Esophagus squamous epithelium (tissue), 5 donors: Measurements from ENCODE around the gene COL9A2. TPM values are rescaled to one million over a fixed set of nuclear protein-coding genes. Genes with fewer than 3 reads are reported as not detected.

Experiments used
- DNase-seq: peaks from one replicate; lab custom pipeline; 2025; lab: John Stamatoyannopoulos, UW
- H3K27ac ChIP-seq, 4 donors: fragments of 200-600 bp; sonication (generic); one replicate each; pipeline ENCODE4 v1.5.1; 2016 to 2019; ENCODE audit warnings: mild to moderate bottlenecking in 1 of 4
- H3K27me3 ChIP-seq, 4 donors: fragments of 200-600 bp; sonication (generic); 1 replicate in 3 of 4; 2 replicates in 1 of 4; pipeline versions ENCODE4 v1.5.1 to v1.6.0; 2017 to 2021; ENCODE audit warnings: antibody characterized with exemption in 1 of 4
- H3K36me3 ChIP-seq, 3 donors: fragments of 200-600 bp; sonication (generic); one replicate each; pipeline ENCODE4 v1.5.1; 2016 to 2019
- H3K4me1 ChIP-seq, 3 donors: fragments of 200-600 bp; sonication (generic); one replicate each; pipeline ENCODE4 v1.5.1; 2017 to 2019
- H3K4me3 ChIP-seq, 4 donors: fragments of 200-600 bp; sonication (generic); 1 replicate in 3 of 4; 2 replicates in 1 of 4; pipeline ENCODE4 v1.5.1; 2016 to 2019; ENCODE audit warnings: mild to moderate bottlenecking in 2 of 4, moderate library complexity in 1 of 4
- H3K9me3 ChIP-seq, 3 donors: fragments of 200-600 bp; sonication (generic); one replicate each; pipeline ENCODE4 v1.5.1; 2016 to 2019
- POLR2A ChIP-seq, 4 donors: fragments of 450-650 bp; IDR thresholded peaks; one replicate each; pipeline ENCODE4 v1.6.1; 2017; ENCODE audit warnings: antibody characterized with exemption in 4 of 4, mild to moderate bottlenecking in 4 of 4, moderate library complexity in 3 of 4
- WGBS, 2 donors: methylation state at CpG; one replicate each; pipeline ENCODE4 v1.1.5; 2018; 5-methylcytosine and 5-hydroxymethylcytosine counted together
- intact Hi-C: fragments of 100-400 bp; cut with DNase I; formaldehyde crosslinking; loops from one replicate; pipeline ENCODE4 v1.15.0; 2022
- total RNA-seq, 4 donors: library from RNA; depleted of rRNA; stranded (reverse); fragments of >200 nt; gene quantifications; one replicate each; pipeline ENCODE4 v1.1.0, GENCODE V29; 2016
- TF ChIP-seq, protein P1 (sequence below), 6 experiments: fragments of 450-650 bp in 4 of 6; fragments of 200-600 bp in 2 of 6; sonication (generic) in 2 of 6; IDR thresholded peaks; one replicate each; pipeline ENCODE4 v1.5.1; 2016 to 2019; ENCODE audit warnings: antibody characterized with exemption in 6 of 6, mild to moderate bottlenecking in 4 of 6, moderate library complexity in 4 of 6
- donor health status: DM: yes; HTN: yes; CAD: no.

COL9A2 gene
- total RNA-seq, 4 donors from 2014 or later: 0.26 to 4.0 (median 2.1) TPM; not detected in 1

DNA sequence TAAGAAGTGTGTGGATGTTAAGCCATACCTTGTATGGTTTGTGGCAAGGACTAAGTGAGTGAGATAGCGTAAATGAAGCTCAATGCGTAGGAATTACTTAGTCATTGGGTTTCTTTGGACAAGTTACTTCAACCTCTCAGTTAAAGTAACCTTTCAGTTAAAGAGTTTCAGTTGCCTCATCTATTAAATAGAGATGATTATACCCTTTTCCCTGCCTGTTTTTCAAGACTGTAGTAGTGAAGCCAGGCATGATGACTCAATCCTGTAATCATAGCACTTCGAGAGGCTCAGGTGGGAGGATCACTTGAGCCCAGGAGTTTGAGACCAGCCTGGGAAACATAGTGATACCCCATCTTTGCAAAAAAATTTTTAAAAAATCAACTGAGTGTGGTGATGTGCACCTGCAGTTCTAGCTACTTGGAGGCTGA, 52.7 kb downstream of the COL9A2 start:
- Histone ChIP-seq H3K36me3 (peaks cover 0 to 80% (median 21%) of the 10 kb centered on the region in 3 donors), H3K4me3 (no peak overlapping the region), H3K27me3 (no peaks in the 10 kb centered on the region), H3K9me3 (no peaks in the 10 kb centered on the region), H3K4me1 (peaks cover 0 to 67% (median 11%) of the 10 kb centered on the region in 3 donors), H3K27ac (no peak overlapping the region)
- no peak for DNase-seq
- WGBS, 2 donors: 64 to 70% methylated on average over 3 of the region's 3 CpGs
- intact Hi-C loops: no loop called here
- no peak for TF ChIP-seq POLR2A (IDR thresholded peaks at IDR 0.05)
- TF ChIP-seq, protein P1, sequence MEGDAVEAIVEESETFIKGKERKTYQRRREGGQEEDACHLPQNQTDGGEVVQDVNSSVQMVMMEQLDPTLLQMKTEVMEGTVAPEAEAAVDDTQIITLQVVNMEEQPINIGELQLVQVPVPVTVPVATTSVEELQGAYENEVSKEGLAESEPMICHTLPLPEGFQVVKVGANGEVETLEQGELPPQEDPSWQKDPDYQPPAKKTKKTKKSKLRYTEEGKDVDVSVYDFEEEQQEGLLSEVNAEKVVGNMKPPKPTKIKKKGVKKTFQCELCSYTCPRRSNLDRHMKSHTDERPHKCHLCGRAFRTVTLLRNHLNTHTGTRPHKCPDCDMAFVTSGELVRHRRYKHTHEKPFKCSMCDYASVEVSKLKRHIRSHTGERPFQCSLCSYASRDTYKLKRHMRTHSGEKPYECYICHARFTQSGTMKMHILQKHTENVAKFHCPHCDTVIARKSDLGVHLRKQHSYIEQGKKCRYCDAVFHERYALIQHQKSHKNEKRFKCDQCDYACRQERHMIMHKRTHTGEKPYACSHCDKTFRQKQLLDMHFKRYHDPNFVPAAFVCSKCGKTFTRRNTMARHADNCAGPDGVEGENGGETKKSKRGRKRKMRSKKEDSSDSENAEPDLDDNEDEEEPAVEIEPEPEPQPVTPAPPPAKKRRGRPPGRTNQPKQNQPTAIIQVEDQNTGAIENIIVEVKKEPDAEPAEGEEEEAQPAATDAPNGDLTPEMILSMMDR (IDR thresholded peaks at IDR 0.05): no peak

GRCh38 chr1:40258445-40258769, 58.7 kb downstream of the COL9A2 start:
- H3K36me3 ChIP-seq: peaks cover 0 to 36% (median 12%) of the 10 kb centered on the region in 3 donors
- no CpG with 5 or more reads among the region's 10 CpGs for WGBS, 2 donors
- no peak for DNase-seq
- H3K27ac ChIP-seq: peak overlapping the region; percentile 95 to 98 (median 96)
- TF ChIP-seq, protein P1 (IDR thresholded peaks at IDR 0.05): no peak
- TF ChIP-seq POLR2A (IDR thresholded peaks at IDR 0.05): no peak
- intact Hi-C loops: no loop called here
- peaks cover 4 to 58% (median 17%) of the 10 kb centered on the region in 3 donors for H3K4me1 ChIP-seq
- no peaks in the 10 kb centered on the region for H3K9me3 ChIP-seq
- no peaks in the 10 kb centered on the region for H3K27me3 ChIP-seq
- H3K4me3 ChIP-seq: peak overlapping the region; percentile 58 to 97 (median 87)

GRCh38 chr1:40257688-40258444, 59.2 kb downstream of the COL9A2 start, which contains the start of gene ZMPSTE24:
Gene ZMPSTE24 (plus strand): TSS chr1:40258236. CDS start chr1:40258272, 36 bp downstream.
- intact Hi-C loops: no loop called here
- H3K9me3 ChIP-seq: no peaks in the 10 kb centered on the region
- H3K27me3 ChIP-seq: no peaks in the 10 kb centered on the region
- peaks cover 4 to 53% (median 17%) of the 10 kb centered on the region in 3 donors for H3K4me1 ChIP-seq
- peak within 1 kb of the TSS; percentile 58 to 97 (median 87) for H3K4me3 ChIP-seq
- peak; percentile 86 for DNase-seq
- peak within 1 kb of the TSS; percentile 95 to 98 (median 96) for H3K27ac ChIP-seq
- 0 to 1% methylated on average over 20 to 24 of the region's 48 CpGs for WGBS, 2 donors
- peaks cover 0 to 31% (median 12%) of the 10 kb centered on the region in 3 donors for H3K36me3 ChIP-seq
- TF ChIP-seq, protein P1 (IDR thresholded peaks at IDR 0.05): peak in 1 of 6 experiments; percentile 37
- TF ChIP-seq POLR2A (IDR thresholded peaks at IDR 0.05): peak in 3 of 4 donors; percentile 21 to 54 (median 41)

- WGBS, 2 donors: 1% methylated on average over 14 to 16 of the region's 16 CpGs
- H3K27ac ChIP-seq: peak overlapping the region; percentile 95 to 98 (median 96)
- H3K36me3 ChIP-seq: peaks cover 0 to 25% (median 9%) of the 10 kb centered on the region in 3 donors
- intact Hi-C loops: no loop called here
- H3K4me1 ChIP-seq: peaks cover 4 to 48% (median 17%) of the 10 kb centered on the region in 3 donors
- no peaks in the 10 kb centered on the region for H3K9me3 ChIP-seq
- DNase-seq: no peak
- TF ChIP-seq POLR2A (IDR thresholded peaks at IDR 0.05): no peak
- TF ChIP-seq, protein P1 (IDR thresholded peaks at IDR 0.05): no peak
- H3K27me3 ChIP-seq: no peaks in the 10 kb centered on the region
- H3K4me3 ChIP-seq: peak overlapping the region; percentile 58 to 97 (median 87)
Observed at GRCh38 chr1:40257313-40257687, 59.8 kb downstream of the COL9A2 start.
